ENCODE measurements around the gene TIMM10. TPM values are rescaled to one million over a fixed set of nuclear protein-coding genes. Genes with fewer than 3 reads are reported as not detected.

TIMM10 gene
- total RNA-seq, 1 experiment from 2014 or later: 46.7 TPM

DNA sequence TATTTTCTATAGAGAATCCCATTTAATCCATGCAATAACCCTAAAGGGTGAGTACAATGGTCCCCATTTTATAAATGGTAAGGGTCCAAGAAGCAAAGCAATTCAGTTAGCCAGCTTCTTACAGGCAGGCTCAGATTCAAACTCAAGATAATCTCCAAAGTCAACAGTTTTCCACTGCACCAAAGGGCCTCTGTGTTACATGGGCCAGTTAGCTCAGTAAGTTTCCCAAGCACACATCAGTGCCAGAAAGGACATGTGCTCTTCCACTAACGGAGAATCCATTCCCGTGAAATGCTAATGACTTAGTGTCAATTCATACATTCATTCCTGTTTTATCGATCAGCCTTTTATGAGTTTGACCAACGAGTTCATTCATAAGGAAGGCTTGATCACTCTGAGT is 26.0 kb downstream of the TIMM10 start:
- DNase-seq (ENCODE audit: low read depth): no peak

DNA sequence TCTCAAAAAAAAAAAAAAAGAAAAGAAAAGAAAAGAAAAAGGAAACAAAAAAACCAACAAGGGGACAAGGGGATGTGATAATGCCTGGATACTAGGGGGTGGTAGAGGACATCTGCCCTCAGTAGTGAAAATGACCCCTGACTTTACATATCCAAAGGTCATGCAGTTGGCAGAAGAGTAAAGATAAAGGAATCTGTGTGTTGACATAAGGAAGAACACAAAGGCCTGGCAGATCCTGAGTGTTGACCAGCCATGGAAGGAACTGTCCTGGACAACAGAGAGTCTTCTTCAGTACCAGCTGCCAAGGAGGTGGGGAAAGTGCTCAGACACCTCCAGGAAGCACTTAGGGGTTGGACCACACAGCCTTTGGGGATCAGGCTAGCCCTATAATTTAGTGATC is 27.7 kb downstream of the TIMM10 start:
- DNase-seq (ENCODE audit: low read depth): no peak

DNA sequence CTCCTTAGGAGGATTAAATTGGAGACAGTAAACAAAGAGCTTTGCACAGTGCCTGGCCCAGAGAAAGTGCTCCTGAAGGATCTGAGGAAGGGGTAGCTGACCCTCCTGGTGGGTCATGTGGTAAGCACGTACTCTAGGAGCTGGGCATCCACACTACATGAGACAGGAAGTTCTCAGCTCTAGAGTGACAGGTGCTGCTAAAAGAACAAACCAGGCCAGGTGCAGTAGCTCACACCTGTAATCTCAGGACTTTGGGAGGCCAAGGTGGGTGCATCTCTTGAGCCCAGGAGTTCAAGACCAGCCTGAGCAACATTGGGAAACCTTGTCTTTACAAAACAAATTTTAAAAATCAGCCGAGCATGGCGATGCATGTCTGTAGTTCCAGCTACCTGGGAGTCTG is 28.2 kb downstream of the TIMM10 start:
- DNase-seq (ENCODE audit: low read depth): no peak

DNA sequence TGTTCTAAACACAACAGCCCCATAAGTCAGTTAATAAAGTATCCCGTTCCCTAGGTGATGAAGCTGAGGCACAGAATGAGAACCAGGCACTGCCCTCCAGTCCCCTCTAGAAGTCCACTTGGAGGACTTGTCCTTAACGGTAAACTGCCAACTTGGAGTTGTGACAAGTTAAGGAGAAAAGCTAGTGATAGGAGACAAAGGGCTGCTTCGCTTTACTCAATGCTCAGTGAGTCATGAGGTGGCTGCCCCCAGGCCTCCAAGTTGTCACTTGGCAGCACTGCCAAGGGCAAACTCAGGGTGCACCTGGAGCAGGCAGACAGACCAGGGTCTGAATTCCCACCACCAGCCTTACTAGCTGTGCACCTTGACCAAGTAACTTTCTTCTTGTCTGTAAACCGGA is 28.6 kb downstream of the TIMM10 start:
- no peak for DNase-seq (ENCODE audit: low read depth)

DNA sequence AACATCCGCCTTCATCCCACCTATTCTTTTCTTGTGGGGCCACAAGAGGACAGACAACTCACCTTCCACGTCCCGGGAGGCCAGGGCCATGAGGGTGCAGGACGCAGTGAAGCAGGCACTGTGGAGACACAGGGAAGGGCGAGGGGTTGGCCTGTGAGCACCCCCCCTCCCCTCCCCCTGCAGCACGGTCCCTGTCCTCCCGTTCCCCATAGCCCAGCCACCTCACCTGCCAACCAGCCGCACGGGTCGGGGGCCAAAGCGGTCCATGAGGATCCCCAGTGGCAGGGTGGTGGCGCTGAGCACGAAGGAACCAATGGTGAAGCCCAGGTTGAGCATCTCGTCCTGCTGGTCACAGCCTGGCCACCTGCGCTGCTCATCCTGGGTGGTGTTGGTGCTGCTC is 29.6 kb downstream of the TIMM10 start:
- no peak for DNase-seq (ENCODE audit: low read depth)

DNA sequence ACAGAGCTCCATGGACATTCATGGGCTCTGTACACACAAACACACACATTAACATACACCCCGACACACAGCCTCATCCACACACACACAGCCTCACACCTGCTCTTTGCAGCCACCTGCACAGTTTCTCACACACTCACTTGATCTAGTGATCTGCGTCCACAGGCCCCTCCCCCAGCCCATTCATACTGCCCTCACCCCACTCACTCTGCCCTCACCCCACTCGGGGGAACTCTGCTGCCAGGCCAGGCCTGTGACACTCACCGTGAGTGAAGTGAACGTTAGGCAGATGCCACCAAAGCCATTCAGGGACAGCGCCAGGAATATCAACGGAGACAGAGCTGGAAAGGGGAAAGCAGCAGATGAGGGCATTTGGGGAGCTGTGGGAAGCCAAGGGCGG is 30.0 kb downstream of the TIMM10 start:
- DNase-seq (ENCODE audit: low read depth): no peak

DNA sequence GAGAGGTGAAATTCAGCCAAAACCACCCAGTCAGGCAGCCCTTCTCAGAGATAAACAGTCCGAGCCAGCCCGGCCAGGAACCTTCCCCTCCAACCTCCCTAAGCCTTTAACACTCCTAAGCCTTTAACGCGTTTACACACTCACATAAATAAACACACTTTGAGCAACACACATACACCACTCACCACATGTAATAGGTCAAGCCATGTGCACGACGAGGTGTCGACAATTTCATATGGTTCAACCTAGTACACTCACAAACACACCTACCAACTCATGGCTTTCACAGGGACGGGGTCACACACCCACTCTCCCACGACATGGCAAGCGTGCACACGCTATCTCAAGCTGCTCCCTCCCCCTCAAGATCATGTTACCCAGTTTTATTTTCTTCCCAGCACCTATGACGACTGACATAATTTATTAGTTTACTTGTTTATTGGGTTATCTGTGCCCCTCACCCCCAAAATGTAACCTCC is 30.5 kb downstream of the TIMM10 start:
- DNase-seq (ENCODE audit: low read depth): no peak

DNA sequence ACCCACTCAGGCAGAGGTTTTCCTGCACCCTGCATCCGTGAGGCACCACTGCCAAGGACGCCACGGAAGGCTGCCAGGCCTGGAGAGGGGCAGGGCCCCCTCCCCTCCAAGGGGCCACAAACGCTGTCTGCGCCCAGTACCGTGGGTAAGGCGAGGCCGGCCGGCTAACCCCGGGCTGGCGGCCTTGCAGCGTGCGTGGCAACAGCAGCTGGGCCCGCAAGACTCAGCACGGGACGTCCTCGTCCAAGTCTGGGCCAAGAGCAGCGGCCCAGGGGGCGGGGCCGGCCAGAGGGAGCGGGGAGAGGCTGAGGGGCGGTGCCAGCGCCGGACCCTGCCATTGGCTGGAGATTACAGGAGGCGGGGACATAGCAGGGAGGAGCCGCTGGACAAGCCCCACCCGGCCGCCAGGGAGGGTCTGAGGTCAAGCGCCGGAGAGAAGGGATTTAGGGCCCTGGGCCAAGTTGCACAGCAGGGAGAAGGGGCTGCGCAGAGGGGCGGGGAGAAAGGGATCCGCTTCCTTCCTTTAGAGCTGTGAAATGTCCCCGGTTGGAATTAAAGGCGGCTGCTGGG is 31.1 kb downstream of the TIMM10 start:
- peak; percentile 87 for DNase-seq (ENCODE audit: low read depth)

DNA sequence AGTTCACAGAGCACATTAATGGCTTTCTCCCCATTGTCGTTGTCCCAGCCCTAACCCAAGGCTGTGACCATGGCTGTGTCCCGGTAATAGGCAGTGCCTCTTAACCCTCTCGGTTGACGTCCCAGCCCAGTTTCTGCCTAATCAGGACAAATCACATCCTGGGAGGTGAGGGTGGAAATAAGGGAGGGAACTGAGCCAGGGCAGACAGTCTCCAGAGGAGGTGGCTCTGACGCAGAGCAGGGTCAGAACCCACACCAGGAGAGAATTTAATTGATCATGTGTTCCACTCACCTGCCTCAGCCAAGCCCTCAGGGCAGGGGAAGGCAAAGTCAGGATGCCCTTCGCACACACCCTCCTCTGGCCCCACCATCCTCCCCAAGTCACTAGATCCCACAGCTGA is 32.0 kb downstream of the TIMM10 start:
- no peak for DNase-seq (ENCODE audit: low read depth)

DNA sequence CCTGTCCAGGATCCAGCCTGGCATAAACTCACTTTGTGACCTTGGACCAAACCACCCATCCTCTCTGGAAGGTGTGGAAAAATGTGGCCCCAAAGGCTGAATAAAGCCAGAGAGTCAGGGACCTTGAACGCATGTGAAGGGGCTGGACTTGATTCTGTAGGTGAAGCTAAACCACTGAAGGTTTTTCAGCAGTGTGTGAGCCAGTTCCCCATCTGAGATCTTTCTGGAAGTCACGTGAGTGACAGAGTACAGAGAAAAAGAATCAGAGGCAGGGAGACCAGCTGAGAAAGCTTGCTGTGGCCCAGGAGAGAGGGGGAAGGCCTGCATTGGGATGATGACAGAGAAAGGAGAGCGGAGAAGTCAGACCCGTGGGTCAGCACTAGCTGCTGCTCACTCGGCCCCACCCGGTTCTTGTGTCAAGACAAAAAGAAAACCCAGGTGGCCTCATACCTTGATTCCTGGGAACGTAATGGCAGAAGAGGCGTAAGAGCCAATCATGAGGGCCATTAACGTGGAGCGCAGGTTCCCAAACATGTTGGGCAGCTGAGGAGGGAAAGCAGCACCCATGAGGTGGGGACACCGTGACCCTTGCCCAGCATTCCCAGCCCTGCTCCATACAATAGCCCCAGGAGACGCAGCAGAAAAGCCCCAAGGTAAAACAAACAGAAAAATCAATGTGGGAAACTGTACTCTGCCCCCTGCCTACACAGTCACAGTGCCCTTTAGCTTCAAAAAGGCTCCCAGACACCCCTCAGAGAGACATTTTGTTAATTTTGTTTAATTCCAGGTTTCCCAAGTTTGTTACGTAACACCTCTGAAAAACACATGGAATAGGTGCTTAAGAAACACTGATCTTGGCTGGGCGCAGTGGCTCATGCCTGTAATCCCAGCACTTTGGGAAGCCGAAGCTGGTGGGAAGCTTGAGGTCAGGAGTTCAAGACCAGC is 33.0 kb downstream of the TIMM10 start:
- no peak for DNase-seq (ENCODE audit: low read depth)

DNA sequence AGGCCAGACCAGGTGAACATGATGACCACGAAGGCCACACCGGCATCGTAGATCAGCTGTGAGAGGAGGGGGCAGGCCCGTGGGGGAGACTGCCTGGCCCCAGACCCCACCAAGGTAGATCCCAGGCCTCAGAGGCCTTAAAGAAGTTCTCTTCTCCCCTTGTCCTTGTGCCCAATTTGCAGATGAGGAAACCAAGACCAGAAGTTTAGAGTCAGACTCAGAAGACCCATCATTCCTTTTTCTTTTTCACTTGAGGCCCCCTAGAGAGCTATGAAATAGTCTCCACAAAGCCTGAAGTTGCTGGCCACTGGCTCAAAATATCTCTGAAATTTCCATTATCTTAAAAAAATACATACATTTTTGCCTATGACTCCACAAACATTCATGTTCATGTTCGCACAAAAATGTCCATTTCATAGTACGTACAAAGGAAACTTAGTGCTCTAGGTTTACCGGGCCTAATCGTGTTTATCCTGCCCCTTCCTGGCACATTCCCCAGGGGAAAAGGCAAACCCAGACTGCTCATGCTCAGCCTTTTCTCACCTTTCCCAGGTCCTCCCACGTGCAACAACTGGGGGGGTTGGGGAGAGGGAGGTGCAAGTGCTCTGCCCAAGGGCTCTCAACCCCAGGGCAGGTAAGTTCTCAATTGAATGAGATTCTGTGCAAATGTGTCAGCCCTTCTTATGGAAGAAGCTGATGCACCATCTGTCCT is 34.3 kb downstream of the TIMM10 start:
- DNase-seq (ENCODE audit: low read depth): no peak

DNA sequence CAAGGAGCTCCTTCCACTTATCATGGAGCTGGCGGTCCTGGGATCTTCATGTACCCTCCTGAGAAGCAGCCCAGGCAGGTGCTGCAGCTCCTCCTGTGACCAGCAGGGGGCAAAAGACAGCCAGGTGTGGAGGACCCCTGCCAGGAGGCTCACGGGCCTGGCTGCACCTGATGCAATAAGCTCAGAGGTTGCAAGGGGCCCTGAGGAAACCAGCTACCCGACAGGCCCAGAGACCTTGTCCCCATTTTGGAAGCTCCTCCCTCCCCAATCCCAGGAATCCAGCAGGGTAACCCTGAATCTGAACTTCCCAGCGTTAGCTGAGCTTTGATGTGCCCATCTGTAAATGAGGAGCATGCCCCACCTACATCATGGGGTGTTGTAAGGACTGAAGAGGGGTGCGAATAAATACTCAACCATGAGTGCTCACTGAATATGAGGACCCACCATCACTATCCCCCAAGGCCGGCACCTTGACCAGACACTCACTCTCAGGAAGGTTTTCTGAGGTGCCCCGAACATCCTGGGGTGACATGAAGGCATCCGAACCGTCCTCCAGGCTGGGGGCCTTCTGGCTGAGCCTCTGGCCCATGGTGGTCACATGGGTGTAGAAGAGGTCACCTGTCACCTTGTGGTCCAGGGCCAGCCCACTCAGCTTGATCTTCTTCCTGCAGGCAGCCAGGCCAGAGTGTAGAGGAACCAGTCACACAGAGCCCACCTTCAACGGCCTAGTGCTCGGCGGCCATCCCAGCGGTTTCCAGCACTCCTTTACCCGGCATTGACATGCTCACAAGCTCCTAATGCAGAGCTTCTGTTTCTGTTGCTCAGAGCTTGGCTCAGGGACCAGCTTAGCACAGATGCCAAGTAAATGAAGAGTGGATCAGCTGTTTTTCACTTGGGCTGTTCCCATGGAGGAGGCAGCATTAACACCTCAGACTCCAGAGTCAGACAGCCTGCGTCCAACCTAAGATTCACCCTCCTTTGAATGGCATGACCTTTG is 36.7 kb downstream of the TIMM10 start:
- DNase-seq (ENCODE audit: low read depth): no peak

DNA sequence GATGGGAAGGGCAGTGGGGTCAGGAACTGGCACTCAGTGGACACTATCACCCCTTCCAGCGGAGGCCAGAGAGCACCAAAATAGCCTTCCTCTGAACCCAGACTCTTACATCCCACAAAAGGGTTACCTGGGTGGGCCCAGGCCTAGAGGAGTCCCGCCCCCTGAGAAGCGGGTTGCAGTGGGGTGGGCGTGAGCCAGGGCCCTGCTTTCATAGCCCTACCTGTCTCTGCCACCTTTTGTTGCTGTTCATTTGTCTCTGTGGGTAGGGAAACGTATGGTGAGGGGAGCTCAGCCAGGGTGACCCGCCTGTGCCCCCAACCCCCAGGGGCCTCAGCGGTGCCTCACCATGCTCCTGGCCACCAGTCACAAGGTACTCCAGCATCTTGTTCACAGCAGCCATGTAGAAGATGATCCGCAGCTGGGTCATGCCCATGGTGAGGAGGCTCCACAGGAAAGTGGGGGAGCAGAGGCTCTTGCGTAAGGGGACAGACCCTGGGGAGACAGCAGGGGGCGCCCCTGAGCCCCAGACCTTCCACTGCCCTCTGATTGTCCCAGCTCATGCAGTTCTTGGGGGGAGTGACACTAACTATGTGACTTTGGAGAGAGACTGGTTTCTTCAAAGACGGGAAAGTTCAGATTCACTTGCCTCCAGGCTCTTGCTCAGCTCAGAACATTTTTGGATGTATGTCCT is 39.0 kb downstream of the TIMM10 start:
- peak; percentile 36 for DNase-seq (ENCODE audit: low read depth)

DNA sequence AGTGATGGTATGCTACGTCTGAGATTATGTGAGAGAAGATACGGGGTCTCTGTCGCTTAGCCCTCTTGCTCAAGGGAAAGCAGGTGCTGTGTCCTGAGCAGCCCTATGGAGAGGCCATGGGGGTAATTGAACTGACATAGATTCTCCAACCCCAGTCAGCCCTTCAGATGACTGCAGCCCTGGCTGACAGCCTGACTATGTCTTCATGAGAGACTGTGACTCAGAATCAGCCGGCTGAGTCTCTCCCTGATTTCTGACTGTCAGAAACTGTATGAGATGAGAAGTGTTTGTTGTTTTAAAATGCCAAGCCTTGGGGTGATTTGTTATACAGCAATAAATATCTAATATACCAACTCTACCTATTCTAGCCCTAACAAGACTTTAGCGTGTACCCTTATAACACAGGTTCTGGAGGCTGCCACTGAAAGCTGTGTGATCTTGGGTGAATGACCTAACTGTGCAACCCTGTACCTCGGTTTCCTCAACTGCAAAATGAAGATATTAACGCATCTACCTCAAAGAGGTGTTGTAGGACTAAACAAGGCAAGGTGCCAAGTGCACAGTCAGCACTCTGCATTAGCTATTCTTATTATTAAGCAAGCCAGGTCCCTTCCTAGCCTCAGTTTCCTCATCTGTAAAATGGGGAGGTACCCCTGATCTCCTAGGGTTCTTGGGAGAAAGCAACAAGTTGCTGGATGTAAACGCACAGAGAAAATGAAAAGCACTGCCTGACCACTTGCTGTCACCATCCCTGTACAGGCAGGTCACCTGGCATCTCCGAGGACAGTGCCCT is 39.9 kb downstream of the TIMM10 start:
- peak; percentile 36 for DNase-seq (ENCODE audit: low read depth)

DNA sequence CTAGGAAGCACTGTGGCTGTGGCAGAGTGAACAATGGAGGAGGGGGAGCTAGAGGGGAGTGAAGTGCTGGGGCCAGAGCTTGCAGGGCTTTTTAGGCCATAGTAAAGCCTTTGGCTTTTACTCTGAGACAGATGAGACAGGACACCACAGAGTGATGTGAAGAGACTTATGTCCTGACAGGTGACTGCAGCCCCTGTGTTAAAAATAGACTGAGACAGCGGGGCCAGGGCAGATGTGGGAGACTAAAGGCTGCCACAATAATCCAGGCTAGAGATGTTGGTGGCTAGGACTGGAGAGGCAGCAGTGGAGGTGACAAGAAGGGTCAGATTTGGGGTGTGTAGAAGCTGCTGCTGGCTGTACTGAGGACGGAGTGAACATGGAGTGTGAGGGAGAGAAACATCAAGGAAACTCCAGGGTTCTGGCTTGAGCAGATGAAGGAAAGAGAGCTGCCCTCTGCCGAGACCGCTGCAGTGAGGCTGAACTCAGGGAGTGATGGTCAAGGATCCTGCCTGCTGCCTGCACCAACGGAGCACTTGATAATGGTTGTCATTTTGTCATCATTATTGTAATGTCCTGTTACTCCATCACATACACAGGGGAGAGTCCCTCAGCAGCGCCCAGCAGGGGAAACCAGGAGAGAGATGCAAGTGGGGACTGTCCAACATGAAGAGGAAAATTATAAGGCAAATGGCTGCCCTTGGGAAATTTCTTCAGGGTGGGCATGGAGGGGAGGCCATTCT is 42.5 kb downstream of the TIMM10 start:
- DNase-seq (ENCODE audit: low read depth): no peak

DNA sequence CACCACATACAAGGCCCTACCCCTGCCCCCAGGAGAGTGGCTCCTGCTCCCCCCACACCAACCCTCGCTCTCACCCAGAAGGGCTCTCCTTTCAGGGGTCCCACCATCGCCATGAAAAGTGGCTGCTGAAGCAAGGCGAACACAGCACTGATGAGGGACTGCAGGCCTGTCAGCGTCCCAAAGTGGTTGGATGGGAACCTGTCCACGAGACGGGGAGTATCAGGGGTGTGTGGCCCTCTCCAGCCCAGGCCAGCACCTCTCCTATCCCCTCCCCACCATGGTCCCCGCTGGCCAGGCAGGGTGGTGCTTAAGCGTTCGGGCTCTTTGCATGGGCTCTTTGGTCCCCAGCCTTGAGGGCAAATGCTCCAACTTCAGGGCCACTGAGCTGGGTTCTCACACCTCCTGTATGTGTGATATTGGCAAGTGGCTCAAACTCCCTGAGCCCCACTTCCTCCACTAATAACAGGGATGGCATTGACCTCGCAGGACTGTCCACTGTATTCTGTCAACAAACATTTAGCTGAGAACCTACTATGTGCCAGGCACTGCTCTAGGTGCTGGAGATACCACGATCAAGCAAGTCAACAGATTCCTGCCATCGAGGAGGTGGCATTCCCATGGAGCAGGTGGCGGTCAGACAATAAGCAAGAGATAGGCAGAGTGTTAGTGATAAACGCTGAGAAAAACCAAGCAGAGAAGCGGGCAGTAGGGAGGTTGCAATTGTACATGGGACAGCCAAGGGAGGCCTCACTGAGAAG is 43.4 kb downstream of the TIMM10 start:
- DNase-seq (ENCODE audit: low read depth): no peak

DNA sequence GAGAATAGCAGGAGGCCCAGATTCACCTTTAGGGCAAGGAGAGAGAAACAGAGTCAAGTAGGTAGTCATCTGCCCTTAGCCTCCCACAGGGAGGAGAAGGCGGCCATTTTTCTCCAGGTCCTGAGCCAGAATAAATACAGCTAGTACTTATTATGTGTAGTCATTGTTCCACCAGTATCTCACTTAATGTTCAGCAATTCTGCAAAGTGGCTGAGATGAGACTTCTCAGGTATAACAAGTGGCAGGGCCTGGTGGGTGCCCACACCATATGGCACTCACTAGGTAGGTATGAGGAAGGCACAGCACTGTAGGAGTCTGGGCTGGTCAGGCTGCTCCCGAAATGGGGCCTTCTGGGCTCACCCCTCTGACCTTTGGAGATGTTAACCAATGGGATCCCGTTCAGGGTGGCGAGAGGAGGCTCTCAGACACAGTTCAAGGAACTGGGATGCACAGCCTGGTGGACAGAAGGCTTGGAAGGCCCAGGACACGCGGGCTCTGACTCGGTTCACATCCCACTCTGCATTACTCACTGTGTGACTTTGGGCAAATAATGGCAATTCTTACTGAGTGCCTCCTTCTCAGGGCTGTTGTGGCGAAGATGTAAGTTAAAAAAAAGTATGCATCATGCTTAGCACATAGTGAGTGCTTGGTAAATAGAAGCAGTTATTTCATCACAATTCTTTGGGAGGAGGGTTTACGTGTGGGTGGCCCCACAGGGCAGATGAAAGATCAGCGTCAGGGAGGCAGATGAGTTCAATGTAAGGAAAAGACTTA is 45.1 kb downstream of the TIMM10 start:
- DNase-seq (ENCODE audit: low read depth): no peak

Measured in LHCN-M2 (cell line).